SK-N-SH treated with all-trans-retinoic acid at 6 μM for 48 hours (cell line): ENCODE results near the gene ASB7.

Experiments used
- ATAC-seq: fragments of 200-7000 bp; cut with Tn5 transposase; 3 replicates; pipeline ENCODE4 v1.9.1; 2020; ENCODE audit warnings: mild to moderate bottlenecking, moderate library complexity
- BACH2 ChIP-seq: fragments of 250-450 bp; sonication (Bioruptor Pico); IDR thresholded peaks from 2 replicates; pipeline ENCODE4 v1.9.0; 2021; ENCODE audit warnings: mild to moderate bottlenecking, borderline replicate concordance
- CREB5 ChIP-seq: fragments of 250-450 bp; sonication (Bioruptor Pico); IDR thresholded peaks from 2 replicates; pipeline ENCODE4 v1.5.1; 2020; ENCODE audit warnings: low read depth, mild to moderate bottlenecking, moderate library complexity
- CSDC2 ChIP-seq: fragments of 250-450 bp; sonication (Bioruptor Pico); IDR thresholded peaks from 2 replicates; pipeline ENCODE4 v1.5.0; 2020; ENCODE audit warnings: mild to moderate bottlenecking, moderate library complexity
- CSRNP3 ChIP-seq: fragments of 250-450 bp; sonication (Bioruptor Pico); IDR thresholded peaks from 2 replicates; pipeline ENCODE4 v1.5.1; 2021; ENCODE audit warnings: mild to moderate bottlenecking, moderate library complexity
- GLIS3 ChIP-seq: fragments of 250-450 bp; sonication (Bioruptor Pico); IDR thresholded peaks from 2 replicates; pipeline ENCODE4 v1.5.0; 2020; ENCODE audit warnings: mild to moderate bottlenecking, moderate library complexity
- ISL1 ChIP-seq: fragments of 250-450 bp; sonication (Bioruptor Pico); IDR thresholded peaks from 2 replicates; pipeline ENCODE4 v2.1.2; 2022; ENCODE audit warnings: mild to moderate bottlenecking, moderate library complexity
- OSR1 ChIP-seq: fragments of 250-450 bp; sonication (Bioruptor Pico); IDR thresholded peaks from 2 replicates; pipeline ENCODE4 v1.8.0; 2022; ENCODE audit warnings: moderate library complexity, mild to moderate bottlenecking, inconsistent platforms
- PATZ1 ChIP-seq: fragments of 250-450 bp; sonication (Bioruptor Pico); IDR thresholded peaks from 2 replicates; pipeline ENCODE4 v1.8.0; 2020; ENCODE audit warnings: mild to moderate bottlenecking, moderate library complexity, borderline replicate concordance
- POU6F1 ChIP-seq: fragments of 250-450 bp; sonication (Bioruptor Pico); IDR thresholded peaks from 2 replicates; pipeline ENCODE4 v1.8.0; 2021; ENCODE audit warnings: low read depth, mild to moderate bottlenecking, moderate library complexity, borderline replicate concordance
- PPARA ChIP-seq: fragments of 250-450 bp; sonication (Bioruptor Pico); IDR thresholded peaks from 2 replicates; pipeline ENCODE4 v1.5.0; 2020; ENCODE audit warnings: mild to moderate bottlenecking, borderline replicate concordance
- RARB ChIP-seq: fragments of 250-450 bp; sonication (Bioruptor Pico); IDR thresholded peaks from 2 replicates; pipeline ENCODE4 v1.8.0; 2021; ENCODE audit warnings: mild to moderate bottlenecking, moderate library complexity
- SNAI2 ChIP-seq: fragments of 250-450 bp; sonication (Bioruptor Pico); IDR thresholded peaks from 2 replicates; pipeline ENCODE4 v1.5.0; 2020; ENCODE audit warnings: mild to moderate bottlenecking, moderate library complexity
- TCF4 ChIP-seq: fragments of 250-450 bp; sonication (Bioruptor Pico); IDR thresholded peaks from 2 replicates; pipeline ENCODE4 v1.8.0; 2021; ENCODE audit warnings: mild to moderate bottlenecking, moderate library complexity, borderline replicate concordance
- TOX ChIP-seq: fragments of 250-450 bp; sonication (Bioruptor Pico); IDR thresholded peaks from 2 replicates; pipeline ENCODE4 v1.8.0; 2021; ENCODE audit warnings: mild to moderate bottlenecking, moderate library complexity, borderline replicate concordance
- TSHZ2 ChIP-seq: fragments of 250-450 bp; sonication (Bioruptor Pico); IDR thresholded peaks from 2 replicates; pipeline ENCODE4 v1.5.0; 2020; ENCODE audit warnings: mild to moderate bottlenecking, moderate library complexity
- ZC3H10 ChIP-seq: fragments of 250-450 bp; sonication (Bioruptor Pico); IDR thresholded peaks from 2 replicates; pipeline ENCODE4 v1.5.1; 2021; ENCODE audit warnings: mild to moderate bottlenecking, moderate library complexity
- ZFP3 ChIP-seq: fragments of 250-450 bp; sonication (Bioruptor Pico); IDR thresholded peaks from 2 replicates; pipeline ENCODE4 v1.5.0; 2020; ENCODE audit warnings: mild to moderate bottlenecking, moderate library complexity
- ZNF565 ChIP-seq: fragments of 450-650 bp; formaldehyde crosslinking; conservative IDR thresholded peaks from 2 replicates; pipeline ENCODE4 v1.5.0; 2020; ENCODE audit warnings: low read depth, mild to moderate bottlenecking, moderate library complexity
- ZNF70 ChIP-seq: fragments of 450-650 bp; formaldehyde crosslinking; IDR thresholded peaks from 2 replicates; pipeline ENCODE4 v1.5.0; 2020; ENCODE audit warnings: mild to moderate bottlenecking, moderate library complexity
- ZNF8 ChIP-seq: fragments of 450-650 bp; formaldehyde crosslinking; IDR thresholded peaks from 2 replicates; pipeline ENCODE4 v1.5.0; 2020; ENCODE audit warnings: mild to moderate bottlenecking, moderate library complexity

ASB7 gene

GRCh38 chr15:100651253-100651652, 48.9 kb downstream of the ASB7 start:
- ATAC-seq: no peak
- TF ChIP-seq ZFP3 (CRISPR knock-in tag): no peak
- TF ChIP-seq PPARA (CRISPR knock-in tag): no peak
- TF ChIP-seq, all 23 proteins: peak for 0

GRCh38 chr15:100652116-100652515, 49.7 kb downstream of the ASB7 start:
- ATAC-seq: no peak
- TF ChIP-seq PPARA (CRISPR knock-in tag) (no peak), ZC3H10 (CRISPR knock-in tag) (no peak), OSR1 (CRISPR knock-in tag) (no peak), ZNF70 (CRISPR knock-in tag) (no peak), BACH2 (CRISPR knock-in tag) (no peak), TSHZ2 (CRISPR knock-in tag) (no peak), TCF4 (no peak), TOX (CRISPR knock-in tag) (no peak), ISL1 (CRISPR knock-in tag) (no peak), CSDC2 (CRISPR knock-in tag) (no peak), CSRNP3 (CRISPR knock-in tag) (no peak), POU6F1 (CRISPR knock-in tag) (no peak), CREB5 (no peak), RARB (CRISPR knock-in tag) (no peak), ZNF565 (CRISPR knock-in tag) (no peak), PATZ1 (no peak)

- ATAC-seq: no peak
- TF ChIP-seq OSR1 (CRISPR knock-in tag) (no peak), CSDC2 (CRISPR knock-in tag) (no peak), ZFP3 (CRISPR knock-in tag) (no peak), RARB (CRISPR knock-in tag) (no peak), ZNF8 (no peak), TCF4 (no peak), TSHZ2 (CRISPR knock-in tag) (no peak), GLIS3 (CRISPR knock-in tag) (no peak), ZC3H10 (CRISPR knock-in tag) (no peak), PATZ1 (no peak), CSRNP3 (CRISPR knock-in tag) (no peak), CREB5 (no peak), PPARA (CRISPR knock-in tag) (no peak), SNAI2 (CRISPR knock-in tag) (no peak)
These were observed 51.2 kb downstream of the ASB7 start for GRCh38 chr15:100653608-100654007.
